ENCODE results near the gene ATE1.

DNA sequence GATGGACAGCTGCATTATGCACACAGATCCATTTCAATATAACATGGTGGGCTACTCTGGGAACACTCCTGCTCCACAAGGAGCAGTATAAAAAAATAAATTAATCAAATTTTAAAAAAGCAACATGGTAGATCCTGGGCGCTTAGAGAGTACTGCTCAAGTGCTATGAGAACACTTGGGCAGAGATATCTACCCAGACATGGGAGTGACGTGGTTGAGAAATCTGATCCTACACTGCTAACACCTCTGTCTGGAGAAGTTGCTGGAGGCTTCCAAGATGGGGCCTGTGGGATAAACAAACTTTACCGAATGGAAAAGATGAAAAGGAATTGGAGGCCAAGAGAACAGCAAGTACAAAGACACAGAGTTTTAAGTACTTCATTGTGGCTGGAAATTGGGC lies 38.2 kb upstream of the ATE1 start:
- TF ChIP-seq, protein P1, sequence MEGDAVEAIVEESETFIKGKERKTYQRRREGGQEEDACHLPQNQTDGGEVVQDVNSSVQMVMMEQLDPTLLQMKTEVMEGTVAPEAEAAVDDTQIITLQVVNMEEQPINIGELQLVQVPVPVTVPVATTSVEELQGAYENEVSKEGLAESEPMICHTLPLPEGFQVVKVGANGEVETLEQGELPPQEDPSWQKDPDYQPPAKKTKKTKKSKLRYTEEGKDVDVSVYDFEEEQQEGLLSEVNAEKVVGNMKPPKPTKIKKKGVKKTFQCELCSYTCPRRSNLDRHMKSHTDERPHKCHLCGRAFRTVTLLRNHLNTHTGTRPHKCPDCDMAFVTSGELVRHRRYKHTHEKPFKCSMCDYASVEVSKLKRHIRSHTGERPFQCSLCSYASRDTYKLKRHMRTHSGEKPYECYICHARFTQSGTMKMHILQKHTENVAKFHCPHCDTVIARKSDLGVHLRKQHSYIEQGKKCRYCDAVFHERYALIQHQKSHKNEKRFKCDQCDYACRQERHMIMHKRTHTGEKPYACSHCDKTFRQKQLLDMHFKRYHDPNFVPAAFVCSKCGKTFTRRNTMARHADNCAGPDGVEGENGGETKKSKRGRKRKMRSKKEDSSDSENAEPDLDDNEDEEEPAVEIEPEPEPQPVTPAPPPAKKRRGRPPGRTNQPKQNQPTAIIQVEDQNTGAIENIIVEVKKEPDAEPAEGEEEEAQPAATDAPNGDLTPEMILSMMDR (conservative IDR thresholded peaks at IDR 0.05): no peak
- no peak for TF ChIP-seq ZFX (IDR thresholded peaks at IDR 0.05)
